ENCODE results near the gene LZTFL1.

DNA sequence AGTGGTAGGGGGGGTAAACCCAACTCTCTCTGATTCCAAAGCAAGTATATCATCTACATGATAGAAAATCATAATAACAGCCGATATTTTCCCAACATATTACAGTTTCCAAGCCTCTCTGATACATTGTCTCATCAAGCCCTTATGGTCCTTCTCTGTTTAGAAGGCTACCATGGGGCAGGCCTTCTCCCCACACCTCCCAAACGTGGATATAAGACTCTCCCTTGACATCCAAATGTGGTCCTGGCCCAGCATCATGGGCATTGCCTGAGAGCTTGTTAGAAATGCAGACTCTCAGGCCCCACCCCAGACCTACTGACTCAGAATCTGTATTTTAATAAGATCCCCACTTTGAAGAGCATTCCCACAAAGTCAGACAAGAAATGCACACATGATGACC, 26.7 kb upstream of the LZTFL1 start:
- TF ChIP-seq CTCF (IDR thresholded peaks at IDR 0.05; ENCODE audit: insufficient read depth, low read length, poor library complexity, severe bottlenecking) (no peak), EZH2phosphoT487 (conservative IDR thresholded peaks at IDR 0.05; ENCODE audit: low read length) (no peak)

Measured in SU-DHL-6 (cell line).